Neuron (in vitro differentiated cells): ENCODE measurements around the gene ATF1.
"Not testable (repeated sequence)": the region's sequence is repeated elsewhere in the genome, so short reads cannot be mapped to it uniquely, and the experiment has no call there.

Experiments
- H2AFZ ChIP-seq: one replicate; pipeline ENCODE4 v1.6.1; 2013; ENCODE audit warnings: low read depth, mild to moderate bottlenecking, inconsistent platforms, low read length, moderate library complexity
- H3K27me3 ChIP-seq: one replicate; pipeline ENCODE4 v1.6.1; 2013; ENCODE audit warnings: low read length; ENCODE audit not compliant: insufficient read depth
- H3K36me3 ChIP-seq: one replicate; pipeline ENCODE4 v1.6.1; 2013; ENCODE audit warnings: low read length; ENCODE audit not compliant: insufficient read depth
- H3K4me1 ChIP-seq: one replicate; pipeline ENCODE4 v1.6.1; 2013; ENCODE audit warnings: low read length; ENCODE audit not compliant: insufficient read depth
- H3K4me3 ChIP-seq: 2 replicates; pipeline ENCODE4 v1.5.1; 2013; ENCODE audit warnings: mild to moderate bottlenecking, low read length, moderate library complexity
- H3K9me3 ChIP-seq: one replicate; pipeline ENCODE4 v1.6.1; 2013; ENCODE audit warnings: low read length

The ATF1 gene

GRCh38 chr12:50865266-50865665, 101.4 kb downstream of the ATF1 start:
- Histone ChIP-seq H3K4me1 (no peaks in the 10 kb centered on the region), H3K4me3 (no peak overlapping the region)

GRCh38 chr12:50868881-50869280, 105.0 kb downstream of the ATF1 start:
- H3K36me3 ChIP-seq, H3K4me3 ChIP-seq, H3K27me3 ChIP-seq, H3K9me3 ChIP-seq, H3K4me1 ChIP-seq, H2AFZ ChIP-seq: not testable (repeated sequence)

More at GRCh38 chr12:50865266-50865665, 101.4 kb downstream of the ATF1 start:
- Histone ChIP-seq H3K36me3 (no peaks in the 10 kb centered on the region), H3K27me3 (no peaks in the 10 kb centered on the region), H3K9me3 (no peaks in the 10 kb centered on the region), H2AFZ (no peak overlapping the region)
